HepG2 (cell line): ENCODE measurements around the gene COX6B1. TPM values are rescaled to one million over a fixed set of nuclear protein-coding genes. Genes with fewer than 3 reads are reported as not detected.
A peak's percentile ranks its signal among the peaks of the same experiment; 100 is the strongest.

Experiments used
- AHDC1 ChIP-seq: sonication (generic); formaldehyde crosslinking; IDR thresholded peaks from 2 replicates; pipeline ENCODE4 v1.5.1; 2020; ENCODE audit warnings: mild to moderate bottlenecking, missing genetic modification reagents, borderline replicate concordance
- BCL6 ChIP-seq: IDR thresholded peaks from 2 replicates; pipeline ENCODE4 v1.6.1; 2016; ENCODE audit warnings: missing genetic modification reagents, missing compliant biosample characterization
- ETV6 ChIP-seq: sonication (generic); formaldehyde crosslinking; conservative IDR thresholded peaks from 2 replicates; pipeline ENCODE4 v1.4.0; 2020; ENCODE audit warnings: missing genetic modification reagents
- FOXM1 ChIP-seq: sonication (generic); formaldehyde crosslinking; IDR thresholded peaks from 2 replicates; pipeline ENCODE4 v1.5.0; 2020; ENCODE audit warnings: missing genetic modification reagents
- NFIB ChIP-seq: sonication (generic); formaldehyde crosslinking; IDR thresholded peaks from 2 replicates; pipeline ENCODE4 v1.9.0; 2021; ENCODE audit warnings: missing genetic modification reagents, mild to moderate bottlenecking, borderline replicate concordance
- POGK ChIP-seq: sonication (generic); formaldehyde crosslinking; conservative IDR thresholded peaks from 2 replicates; pipeline ENCODE4 v1.8.0; 2022; ENCODE audit warnings: mild to moderate bottlenecking, moderate library complexity, missing genetic modification reagents
- SNAPC5 ChIP-seq: sonication (generic); formaldehyde crosslinking; IDR thresholded peaks from 2 replicates; pipeline ENCODE4 v1.8.1; 2023; ENCODE audit warnings: mild to moderate bottlenecking, missing genetic modification reagents, borderline replicate concordance
- SRF ChIP-seq: IDR thresholded peaks from 2 replicates; pipeline ENCODE4 v1.6.1; 2011; ENCODE audit warnings: mild to moderate bottlenecking, low read depth, low read length, moderate library complexity
- SRY ChIP-seq: sonication (generic); formaldehyde crosslinking; IDR thresholded peaks from 2 replicates; pipeline ENCODE4 v1.8.0; 2022; ENCODE audit warnings: mild to moderate bottlenecking, missing genetic modification reagents
- TEAD2 ChIP-seq: sonication (generic); formaldehyde crosslinking; IDR thresholded peaks from 2 replicates; pipeline ENCODE4 v1.9.0; 2021; ENCODE audit warnings: missing genetic modification reagents
- ZBTB39 ChIP-seq: sonication (generic); formaldehyde crosslinking; IDR thresholded peaks from 2 replicates; pipeline ENCODE4 v1.5.0; 2020; ENCODE audit warnings: missing genetic modification reagents
- ZFP36L2 ChIP-seq: sonication (generic); formaldehyde crosslinking; IDR thresholded peaks from 2 replicates; pipeline ENCODE4 v1.4.0; 2020; ENCODE audit warnings: missing genetic modification reagents
- ZNF296 ChIP-seq: sonication (generic); formaldehyde crosslinking; conservative IDR thresholded peaks from 2 replicates; pipeline ENCODE4 v1.5.0; 2020; ENCODE audit warnings: mild to moderate bottlenecking, missing genetic modification reagents
- ZNF572 ChIP-seq: sonication (generic); formaldehyde crosslinking; IDR thresholded peaks from 2 replicates; pipeline ENCODE4 v1.5.1; 2020; ENCODE audit warnings: mild to moderate bottlenecking, missing genetic modification reagents
- ZNF580 ChIP-seq: IDR thresholded peaks from 2 replicates; pipeline ENCODE4 v1.6.1; 2016; ENCODE audit warnings: low read depth, borderline replicate concordance
- ZNF839 ChIP-seq: sonication (generic); formaldehyde crosslinking; IDR thresholded peaks from 2 replicates; pipeline ENCODE4 v1.4.0; 2020; ENCODE audit warnings: missing genetic modification reagents, mild to moderate bottlenecking, borderline replicate concordance
- ZSCAN31 ChIP-seq: sonication (generic); formaldehyde crosslinking; IDR thresholded peaks from 2 replicates; pipeline ENCODE4 v1.5.0; 2020; ENCODE audit warnings: low read depth, mild to moderate bottlenecking, missing genetic modification reagents
- polyA plus RNA-seq, 8 experiments: library from polyadenylated mRNA; depleted of rRNA in 3 of 8; stranded (reverse) in 7 of 8; unstranded in 1 of 8; fragments of >200 nt; fragmentation: Illumina TruSeq in 4 of 8; extraction: Trizol in 4 of 8; gene quantifications; 2 replicates each; pipeline versions ENCODE4 v1.2.1 to v1.2.3, GENCODE V29; 2011 to 2016; ENCODE audit warnings: low read depth in 4 of 8, missing spikeins in 1 of 8, mixed read lengths in 1 of 8; ENCODE audit not compliant: insufficient read depth in 1 of 8
- total RNA-seq, 5 experiments: library from RNA; depleted of rRNA; stranded (reverse); fragments of >200 nt; fragmentation: Illumina TruSeq; extraction: Trizol; gene quantifications; 2 replicates each; pipeline ENCODE4 v1.2.3, GENCODE V29; 2016; ENCODE audit warnings: low read depth in 1 of 5
- TF ChIP-seq, protein P1 (sequence below): sonication (generic); formaldehyde crosslinking; IDR thresholded peaks from 2 replicates; pipeline ENCODE4 v1.4.0; 2020; ENCODE audit warnings: low read depth, mild to moderate bottlenecking, missing genetic modification reagents

Gene COX6B1
- total and polyA plus RNA-seq, 2 of the 13 experiments (the other 11 are each of a cell fraction or from before 2014, with no cell fraction given): 481 to 487 TPM

DNA sequence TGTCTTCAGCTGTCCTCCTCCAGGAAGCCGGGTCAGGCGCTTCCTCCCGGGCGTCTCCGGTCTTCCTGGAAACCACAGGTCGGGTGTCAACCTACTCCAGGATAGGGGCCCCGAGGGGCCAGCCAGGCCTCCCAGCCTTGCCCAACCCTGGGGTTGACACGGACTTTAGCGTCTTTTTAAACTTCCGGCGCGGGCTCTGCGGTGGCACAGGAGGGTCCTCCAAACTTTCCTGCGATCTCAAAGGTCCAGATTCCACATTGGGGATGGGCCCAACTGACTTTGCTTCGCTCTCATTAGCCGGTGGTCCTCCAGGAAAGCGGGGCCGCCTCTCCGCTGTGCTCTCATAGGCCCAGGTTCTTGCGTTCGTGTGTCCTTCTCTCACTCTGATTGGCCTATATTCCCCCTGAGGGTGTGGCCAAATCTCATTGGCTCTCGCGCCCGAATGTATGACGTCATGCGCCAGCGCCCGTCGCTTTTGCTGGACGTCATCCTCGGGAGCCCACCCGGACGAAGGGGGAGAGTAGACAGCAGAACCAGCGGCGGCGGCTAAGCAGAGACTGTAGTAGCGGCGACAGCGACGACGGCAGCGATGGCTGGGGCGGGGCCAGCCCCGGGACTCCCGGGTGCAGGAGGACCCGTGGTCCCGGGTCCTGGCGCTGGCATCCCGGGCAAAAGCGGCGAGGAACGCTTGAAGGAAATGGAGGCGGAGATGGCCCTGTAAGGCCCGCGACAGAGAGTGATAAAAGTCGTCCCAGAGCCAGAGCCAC, 19.4 kb upstream of the COX6B1 start, which contains the start of gene RBM42 (continued):
- no peak; the same call in 1 of the 2 replicates for TF ChIP-seq AHDC1
- no peak for TF ChIP-seq ZNF296 (CRISPR knock-in tag)
- TF ChIP-seq SRF: peak; percentile 91
- no peak for TF ChIP-seq SRY (CRISPR knock-in tag)
- TF ChIP-seq FOXM1 (CRISPR knock-in tag): no peak
- peak; percentile 64; the same call in 1 of the 2 replicates for TF ChIP-seq ETV6 (CRISPR knock-in tag)
- TF ChIP-seq TEAD2 (CRISPR knock-in tag): no peak
- peak; percentile 13 for TF ChIP-seq BCL6 (CRISPR knock-in tag)
- TF ChIP-seq NFIB: no peak
- TF ChIP-seq POGK (CRISPR knock-in tag): no peak
- no peak for TF ChIP-seq ZNF580
- TF ChIP-seq, protein P1, sequence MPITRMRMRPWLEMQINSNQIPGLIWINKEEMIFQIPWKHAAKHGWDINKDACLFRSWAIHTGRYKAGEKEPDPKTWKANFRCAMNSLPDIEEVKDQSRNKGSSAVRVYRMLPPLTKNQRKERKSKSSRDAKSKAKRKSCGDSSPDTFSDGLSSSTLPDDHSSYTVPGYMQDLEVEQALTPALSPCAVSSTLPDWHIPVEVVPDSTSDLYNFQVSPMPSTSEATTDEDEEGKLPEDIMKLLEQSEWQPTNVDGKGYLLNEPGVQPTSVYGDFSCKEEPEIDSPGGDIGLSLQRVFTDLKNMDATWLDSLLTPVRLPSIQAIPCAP: no peak
- no peak for TF ChIP-seq ZFP36L2
- no peak for TF ChIP-seq ZNF839 (CRISPR knock-in tag)
- no peak for TF ChIP-seq ZNF572 (CRISPR knock-in tag)
- no peak for TF ChIP-seq SNAPC5 (CRISPR knock-in tag)
- peak; percentile 84; the same call in 1 of the 2 replicates for TF ChIP-seq ZSCAN31 (CRISPR knock-in tag)
- no peak for TF ChIP-seq ZBTB39 (CRISPR knock-in tag)
